ENCODE results near the gene ZBTB22. TPM values are rescaled to one million over a fixed set of nuclear protein-coding genes. Genes with fewer than 3 reads are reported as not detected.
A peak's percentile ranks its signal among the peaks of the same experiment; 100 is the strongest.

The ZBTB22 gene
- total RNA-seq, 2 donors from 2014 or later, result 15.0 to 29.5 TPM

DNA sequence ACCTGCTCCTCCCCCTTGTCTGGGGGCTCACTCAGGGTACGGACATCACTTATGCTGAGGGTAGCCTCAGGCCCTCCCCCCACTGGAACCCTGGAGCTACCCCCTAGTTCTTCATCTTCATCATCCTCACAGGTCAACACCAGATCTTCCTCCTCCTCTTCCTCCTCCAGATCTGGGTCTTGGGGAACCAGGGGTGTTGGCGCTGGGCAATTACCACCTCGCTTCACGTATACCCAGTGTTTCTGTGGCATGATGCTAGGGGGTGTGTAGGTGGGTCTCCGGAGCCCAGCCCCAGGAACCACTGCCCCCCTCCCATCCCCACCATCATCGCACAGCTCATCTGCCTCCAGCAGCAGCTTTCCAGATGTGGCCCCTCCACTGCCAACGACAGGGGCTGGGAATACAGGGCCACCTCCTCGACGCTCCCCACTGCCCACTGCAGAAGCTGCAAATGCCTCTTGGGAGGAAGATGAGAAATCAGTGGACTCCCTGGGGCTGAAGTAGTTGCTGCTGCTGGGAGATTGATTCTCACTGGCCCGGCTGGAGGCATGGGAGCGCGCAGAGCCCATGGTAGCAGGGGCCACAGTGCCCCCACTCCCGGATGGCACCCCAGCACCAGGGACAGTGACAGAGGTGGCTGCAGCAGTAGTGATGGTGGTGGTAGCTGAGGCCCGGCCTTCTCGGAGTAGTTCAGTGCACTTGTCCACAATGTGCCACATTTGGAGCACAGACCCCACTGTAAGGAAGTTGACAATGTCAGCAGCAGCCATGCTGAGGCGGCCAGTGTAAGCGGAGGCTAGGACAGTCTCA is 1.5 kb downstream of the ZBTB22 start:
- Histone ChIP-seq H3K4me3 (no peak overlapping the region), H3K4me1 (ENCODE audit: control insufficient read depth in 1 of 2, low read depth in 2 of 2) (peaks cover 52 to 66% of the 10 kb centered on the region in 2 donors), H3K9me3 (no peaks in the 10 kb centered on the region), H3K27me3 (replicated peaks; ENCODE audit: insufficient read depth) (no peaks in the 10 kb centered on the region), H3K36me3 (peaks cover 16% of the 10 kb centered on the region), H3K27ac (peak overlapping the region in 1 of 2 donors; percentile 96)
- no peak for DNase-seq (ENCODE audit: low spot score)
- ATAC-seq (ENCODE audit: insufficient number of reproducible peaks, low FRiP score, low read depth), result no peak
- TF ChIP-seq, protein P1, sequence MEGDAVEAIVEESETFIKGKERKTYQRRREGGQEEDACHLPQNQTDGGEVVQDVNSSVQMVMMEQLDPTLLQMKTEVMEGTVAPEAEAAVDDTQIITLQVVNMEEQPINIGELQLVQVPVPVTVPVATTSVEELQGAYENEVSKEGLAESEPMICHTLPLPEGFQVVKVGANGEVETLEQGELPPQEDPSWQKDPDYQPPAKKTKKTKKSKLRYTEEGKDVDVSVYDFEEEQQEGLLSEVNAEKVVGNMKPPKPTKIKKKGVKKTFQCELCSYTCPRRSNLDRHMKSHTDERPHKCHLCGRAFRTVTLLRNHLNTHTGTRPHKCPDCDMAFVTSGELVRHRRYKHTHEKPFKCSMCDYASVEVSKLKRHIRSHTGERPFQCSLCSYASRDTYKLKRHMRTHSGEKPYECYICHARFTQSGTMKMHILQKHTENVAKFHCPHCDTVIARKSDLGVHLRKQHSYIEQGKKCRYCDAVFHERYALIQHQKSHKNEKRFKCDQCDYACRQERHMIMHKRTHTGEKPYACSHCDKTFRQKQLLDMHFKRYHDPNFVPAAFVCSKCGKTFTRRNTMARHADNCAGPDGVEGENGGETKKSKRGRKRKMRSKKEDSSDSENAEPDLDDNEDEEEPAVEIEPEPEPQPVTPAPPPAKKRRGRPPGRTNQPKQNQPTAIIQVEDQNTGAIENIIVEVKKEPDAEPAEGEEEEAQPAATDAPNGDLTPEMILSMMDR (IDR thresholded peaks at IDR 0.05), result no peak

DNA sequence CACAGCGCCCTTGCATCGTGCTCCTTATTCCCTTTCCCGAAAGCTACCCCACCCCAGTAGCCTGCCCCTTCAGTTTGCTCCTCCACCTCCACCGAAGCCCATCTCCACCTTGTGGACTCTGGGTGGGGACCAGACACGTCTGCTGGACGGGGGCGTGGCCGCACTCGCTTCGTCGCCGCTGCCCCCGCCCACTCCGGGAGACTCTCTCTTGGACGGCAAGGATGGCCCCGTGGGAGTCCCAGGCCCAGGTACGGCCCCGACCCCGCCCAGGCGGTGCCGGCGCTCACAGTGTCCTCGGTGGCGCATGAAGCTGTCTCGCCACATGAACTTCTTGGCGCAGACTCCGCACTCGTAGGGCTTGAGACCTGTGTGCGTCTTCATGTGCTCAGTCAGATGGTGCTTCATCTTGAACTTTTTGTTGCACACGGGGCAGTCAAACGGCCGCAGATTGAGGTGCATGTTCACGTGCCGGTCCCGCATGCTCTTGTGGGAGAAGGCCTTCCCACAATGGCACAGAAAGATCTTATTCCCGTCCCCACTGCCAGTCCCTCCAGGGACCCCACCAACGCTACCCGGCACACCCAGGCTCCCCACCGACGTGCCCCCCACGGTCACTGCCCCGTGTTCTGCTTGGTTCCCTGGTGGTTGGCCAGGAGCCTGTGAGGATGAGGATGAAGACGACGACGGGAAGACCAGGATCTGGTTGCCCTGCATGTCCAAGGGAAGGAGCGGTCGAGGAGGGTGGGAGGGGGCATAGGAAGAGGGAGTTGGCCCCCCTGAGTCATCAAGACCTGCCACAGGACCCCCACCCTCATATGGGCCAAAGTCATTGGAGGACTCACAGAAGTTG is 2.4 kb downstream of the ZBTB22 start:
- TF ChIP-seq, protein P1 (IDR thresholded peaks at IDR 0.05), result no peak
- DNase-seq (ENCODE audit: low spot score), result no peak
- Histone ChIP-seq H3K4me3 (peak overlapping the region; percentile 71), H3K27ac (peak overlapping the region; percentile 92 to 96), H3K4me1 (ENCODE audit: control insufficient read depth in 1 of 2, low read depth in 2 of 2) (peaks cover 43 to 58% of the 10 kb centered on the region in 2 donors), H3K27me3 (replicated peaks; ENCODE audit: insufficient read depth) (no peaks in the 10 kb centered on the region), H3K9me3 (no peaks in the 10 kb centered on the region), H3K36me3 (peaks cover 16% of the 10 kb centered on the region)
- no peak for ATAC-seq (ENCODE audit: insufficient number of reproducible peaks, low FRiP score, low read depth)

DNA sequence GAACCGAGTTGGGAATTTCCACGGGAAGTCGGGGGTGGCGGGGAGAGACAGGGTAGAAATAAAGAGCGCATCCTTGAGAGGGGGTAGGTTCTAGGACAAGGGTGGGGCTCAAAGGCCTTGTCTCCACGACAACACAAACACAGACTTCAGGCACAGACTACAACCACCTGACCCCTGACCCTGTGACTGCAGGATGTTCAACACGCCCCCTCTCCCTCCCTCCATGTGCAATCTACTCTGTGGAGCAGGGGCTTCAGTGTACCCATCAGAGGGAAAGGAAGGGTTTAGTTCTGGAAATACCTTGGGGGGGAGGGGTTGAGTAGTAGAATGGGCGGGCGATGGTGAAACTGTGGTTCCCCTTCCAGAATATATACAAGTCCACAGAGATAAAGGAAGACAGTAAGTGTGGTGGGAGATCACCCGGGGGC is 3.0 kb downstream of the ZBTB22 start:
- Histone ChIP-seq H3K9me3 (no peaks in the 10 kb centered on the region), H3K36me3 (peaks cover 10% of the 10 kb centered on the region), H3K4me1 (ENCODE audit: control insufficient read depth in 1 of 2, low read depth in 2 of 2) (peaks cover 39 to 58% of the 10 kb centered on the region in 2 donors), H3K27ac (peak overlapping the region; percentile 92 to 96), H3K4me3 (peak overlapping the region; percentile 71), H3K27me3 (replicated peaks; ENCODE audit: insufficient read depth) (no peaks in the 10 kb centered on the region)
- no peak for ATAC-seq (ENCODE audit: insufficient number of reproducible peaks, low FRiP score, low read depth)
- TF ChIP-seq, protein P1 (IDR thresholded peaks at IDR 0.05), result no peak
- DNase-seq (ENCODE audit: low spot score), result no peak

DNA sequence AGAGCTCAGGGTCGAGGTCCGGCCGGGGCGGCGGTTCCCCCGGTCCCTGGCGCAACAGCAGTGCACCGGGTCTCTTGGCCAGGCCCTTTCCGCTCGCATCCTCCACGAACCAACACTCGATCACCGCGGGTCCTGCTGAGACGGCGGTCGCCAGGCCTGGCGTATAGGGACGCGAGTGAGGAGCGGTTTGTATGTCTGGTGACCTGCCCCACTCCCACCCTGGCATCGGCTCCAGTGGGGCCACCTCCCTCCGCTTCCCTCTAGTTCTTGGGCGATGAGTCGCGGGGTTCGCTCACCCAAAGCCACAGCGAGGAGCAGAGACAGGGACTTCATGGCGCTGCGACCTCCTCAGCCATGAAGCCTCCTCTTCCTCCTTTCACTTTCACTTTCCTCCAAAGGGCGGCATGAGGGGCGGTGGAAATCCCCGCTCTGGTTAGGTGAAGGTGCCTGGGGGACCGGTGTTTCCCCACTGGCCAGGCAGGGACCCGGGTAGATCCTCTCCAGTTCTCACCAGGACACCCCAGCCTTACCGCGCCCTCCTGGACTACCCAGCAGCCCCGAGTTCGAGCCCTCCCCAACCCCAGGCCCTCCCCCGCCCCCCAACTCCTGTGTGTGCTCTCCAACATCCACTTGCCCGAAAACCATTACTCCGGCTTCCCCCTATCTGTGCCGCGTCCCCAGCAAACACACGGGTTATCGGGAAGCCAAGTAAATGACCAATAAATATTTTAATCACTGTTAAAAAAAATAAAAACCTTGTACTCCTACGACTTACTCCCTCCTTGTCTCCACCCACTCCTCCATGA is 3.6 kb downstream of the ZBTB22 start, which contains the start of gene TAPBP:
TSS of gene TAPBP (minus strand) at position 370 of the 806 bp plus-strand sequence. CDS start at position 333, 37 bp downstream.
- Histone ChIP-seq H3K9me3 (no peaks in the 10 kb centered on the region), H3K4me1 (ENCODE audit: control insufficient read depth in 1 of 2, low read depth in 2 of 2) (peaks cover 34 to 52% of the 10 kb centered on the region in 2 donors), H3K27ac (peak within 1 kb of the TSS; percentile 92 to 96), H3K4me3 (peak within 1 kb of the TSS; percentile 71), H3K36me3 (peaks cover 3% of the 10 kb centered on the region), H3K27me3 (replicated peaks; ENCODE audit: insufficient read depth) (no peaks in the 10 kb centered on the region)
- TF ChIP-seq, protein P1 (IDR thresholded peaks at IDR 0.05), result no peak
- no peak for ATAC-seq (ENCODE audit: insufficient number of reproducible peaks, low FRiP score, low read depth)
- no peak for DNase-seq (ENCODE audit: low spot score)
